ENCODE data around the gene HHEX.
"Not testable (repeated sequence)": the region's sequence is repeated elsewhere in the genome, so short reads cannot be mapped to it uniquely, and the experiment has no call there.

HHEX gene

GRCh38 chr10:92741741-92742140 lies 52.0 kb downstream of the HHEX start:
- DNase-seq = not testable (repeated sequence)

- no peak for DNase-seq
Observed at GRCh38 chr10:92742331-92743228, 52.8 kb downstream of the HHEX start.
